Sigmoid colon (tissue), 7 donors: ENCODE results near the gene CDK5R1. TPM values are rescaled to one million over a fixed set of nuclear protein-coding genes. Genes with fewer than 3 reads are reported as not detected.

Experiments used
- DNase-seq: peaks from one replicate; pipeline ENCODE4 v3.0.0-alpha.2; 2019
- H3K27ac ChIP-seq, 4 donors: fragments of 200-600 bp; sonication (generic); one replicate each; pipeline ENCODE4 v1.5.1; 2016 to 2019; ENCODE audit warnings: mild to moderate bottlenecking in 1 of 4
- H3K27me3 ChIP-seq, 3 donors: fragments of 200-600 bp; sonication (generic); one replicate each; pipeline ENCODE4 v1.5.1; 2019; ENCODE audit warnings: mild to moderate bottlenecking in 1 of 3
- H3K36me3 ChIP-seq, 4 donors: fragments of 200-600 bp; sonication (generic); one replicate each; pipeline ENCODE4 v1.5.1; 2016 to 2019
- H3K4me1 ChIP-seq, 4 donors: fragments of 200-600 bp; sonication (generic); one replicate each; pipeline ENCODE4 v1.5.1; 2017 to 2019
- H3K4me3 ChIP-seq, 4 donors: fragments of 200-600 bp; sonication (generic); one replicate each; pipeline ENCODE4 v1.5.1; 2017 to 2019; ENCODE audit warnings: mild to moderate bottlenecking in 2 of 4, moderate library complexity in 1 of 4
- H3K9me3 ChIP-seq, 4 donors: fragments of 200-600 bp in 3 of 4; sonication (generic) in 3 of 4; one replicate each; pipeline versions ENCODE4 v1.5.1 to v1.6.1; 2013 to 2019
- CTCF ChIP-seq, 4 experiments: fragments of 450-650 bp in 3 of 4; fragments of 200-600 bp in 1 of 4; IDR thresholded peaks; one replicate each; pipeline ENCODE4 v1.5.1; 2016 to 2019; ENCODE audit warnings: antibody characterized with exemption in 4 of 4, mild to moderate bottlenecking in 3 of 4, moderate library complexity in 2 of 4
- EP300 ChIP-seq, 4 donors: sonication (generic); formaldehyde crosslinking; IDR thresholded peaks; one replicate each; pipeline ENCODE4 v1.6.1; 2017; ENCODE audit warnings: antibody characterized with exemption in 4 of 4
- POLR2A ChIP-seq, 2 donors: fragments of 450-650 bp; IDR thresholded peaks; one replicate each; pipeline ENCODE4 v1.6.1; 2016; ENCODE audit warnings: antibody characterized with exemption in 2 of 2, mild to moderate bottlenecking in 2 of 2, moderate library complexity in 2 of 2
- POLR2AphosphoS5 ChIP-seq, 4 donors: sonication (generic); formaldehyde crosslinking; IDR thresholded peaks; one replicate each; pipeline ENCODE4 v1.6.1; 2017; ENCODE audit warnings: antibody characterized with exemption in 4 of 4
- WGBS, 2 donors: extraction: QIAGEN DNeasy Blood & Tissue Kit; methylation state at CpG; one replicate each; pipeline ENCODE4 v1.1.7; 2013; 5-methylcytosine and 5-hydroxymethylcytosine counted together
- intact Hi-C: fragments of 100-400 bp; cut with DNase I; formaldehyde crosslinking; loops from one replicate; pipeline ENCODE4 v1.15.1; 2023
- polyA plus RNA-seq, 3 donors: library from polyadenylated mRNA; stranded (reverse); fragments of 200-250 nt; gene quantifications; one replicate each; pipeline ENCODE4 v1.2.3, GENCODE V29; 2013
- total RNA-seq, 4 donors: library from RNA; depleted of rRNA; stranded (reverse); fragments of >200 nt; gene quantifications; one replicate each; pipeline ENCODE4 v1.1.0, GENCODE V29; 2016
- donor health status: healthy with polysubstance abuse.
- donor health status: Bipolar disorder and iron deficiency.
- donor health status: healthy.

The CDK5R1 gene
- total and polyA plus RNA-seq, 7 donors = under 0.01 to 3.8 (median 1.1) TPM

GRCh38 chr17:32492648-32493289 is 6.0 kb downstream of the CDK5R1 start:
- intact Hi-C loops = no loop called here
- WGBS, 2 donors = 86 to 93% methylated on average over 7 of the region's 7 CpGs
- H3K27ac ChIP-seq = no peak overlapping the region

DNA sequence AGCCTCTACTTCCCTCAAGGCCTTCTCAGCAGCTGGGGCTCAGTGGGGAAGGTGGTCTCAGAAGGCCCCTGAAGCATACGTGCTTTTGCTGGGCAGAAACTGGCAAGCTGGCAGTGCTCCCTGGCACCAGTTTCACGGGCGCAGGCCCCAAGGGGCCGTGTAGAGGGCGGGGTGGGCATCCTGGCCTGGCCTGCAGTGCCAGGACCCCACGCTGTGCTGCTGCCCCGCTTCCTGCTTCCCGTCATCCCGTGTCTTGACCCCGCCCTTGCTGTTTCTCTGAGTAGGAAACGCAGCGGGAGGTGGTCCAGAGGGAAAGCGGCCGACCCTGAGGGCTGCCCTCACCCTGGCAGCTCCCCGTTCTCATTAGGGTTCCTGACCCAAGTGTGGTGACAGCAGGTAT is 6.8 kb downstream of the CDK5R1 start:
- TF ChIP-seq POLR2AphosphoS5 (IDR thresholded peaks at IDR 0.05) = no peak
- no peak for TF ChIP-seq POLR2A (IDR thresholded peaks at IDR 0.05)
- TF ChIP-seq CTCF (IDR thresholded peaks at IDR 0.05) = no peak
- no peak for TF ChIP-seq EP300 (IDR thresholded peaks at IDR 0.05)
- intact Hi-C loops = no loop called here
- no peak overlapping the region for H3K4me3 ChIP-seq
- no peaks in the 10 kb centered on the region for H3K27me3 ChIP-seq
- DNase-seq = no peak
- no peaks in the 10 kb centered on the region for H3K9me3 ChIP-seq
- H3K4me1 ChIP-seq = peaks cover 0 to 15% (median 3%) of the 10 kb centered on the region in 4 donors
- 92% methylated on average over 15 of the region's 15 CpGs for WGBS, 2 donors
- H3K36me3 ChIP-seq = no peaks in the 10 kb centered on the region
- H3K27ac ChIP-seq = no peak overlapping the region

More at GRCh38 chr17:32492648-32493289, 6.0 kb downstream of the CDK5R1 start:
- no peaks in the 10 kb centered on the region for H3K36me3 ChIP-seq
- H3K27me3 ChIP-seq = no peaks in the 10 kb centered on the region
- no peak overlapping the region for H3K4me3 ChIP-seq
- no peak for DNase-seq
- no peak for TF ChIP-seq CTCF (IDR thresholded peaks at IDR 0.05)
- no peak for TF ChIP-seq POLR2AphosphoS5 (IDR thresholded peaks at IDR 0.05)
- TF ChIP-seq EP300 (IDR thresholded peaks at IDR 0.05) = no peak
- no peak for TF ChIP-seq POLR2A (IDR thresholded peaks at IDR 0.05)
- no peaks in the 10 kb centered on the region for H3K9me3 ChIP-seq
- H3K4me1 ChIP-seq = peaks cover 0 to 16% (median 5%) of the 10 kb centered on the region in 4 donors

DNA sequence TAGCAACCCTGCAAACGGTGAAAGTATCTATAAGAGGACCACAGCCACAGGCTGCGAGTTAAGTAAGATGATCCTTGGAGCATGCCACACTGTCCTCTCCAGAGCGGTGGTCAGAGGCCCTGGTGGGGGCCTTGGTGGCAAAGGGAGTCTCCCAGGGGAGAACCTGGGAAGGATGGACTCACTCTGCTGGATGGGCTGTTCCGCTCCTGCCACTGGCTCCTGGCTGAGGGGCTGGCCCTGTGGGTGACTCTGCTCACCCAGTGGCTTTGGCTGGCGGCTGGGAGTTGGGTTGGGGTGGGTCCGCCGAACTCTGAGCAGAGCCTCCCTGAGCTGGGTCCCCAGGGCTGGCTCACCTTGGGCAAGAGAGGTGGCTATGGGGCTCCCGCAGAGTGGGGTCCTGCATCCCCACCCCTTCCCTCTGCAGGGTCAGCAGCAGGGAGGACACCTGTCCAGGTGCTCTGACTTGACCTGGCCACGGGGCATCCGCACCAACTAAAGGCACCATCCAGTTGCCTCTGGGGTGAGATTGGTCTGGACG is 7.3 kb downstream of the CDK5R1 start:
- Histone ChIP-seq H3K36me3 (no peaks in the 10 kb centered on the region), H3K27me3 (no peaks in the 10 kb centered on the region), H3K27ac (no peak overlapping the region), H3K9me3 (no peaks in the 10 kb centered on the region), H3K4me1 (peaks cover 0 to 15% (median 3%) of the 10 kb centered on the region in 4 donors), H3K4me3 (no peak overlapping the region)
- TF ChIP-seq CTCF (IDR thresholded peaks at IDR 0.05) = no peak
- no peak for TF ChIP-seq POLR2A (IDR thresholded peaks at IDR 0.05)
- TF ChIP-seq EP300 (IDR thresholded peaks at IDR 0.05) = no peak
- no peak for TF ChIP-seq POLR2AphosphoS5 (IDR thresholded peaks at IDR 0.05)
- DNase-seq = no peak
- 95 to 97% methylated on average over 11 of the region's 11 CpGs for WGBS, 2 donors
- intact Hi-C loops = no loop called here

DNA sequence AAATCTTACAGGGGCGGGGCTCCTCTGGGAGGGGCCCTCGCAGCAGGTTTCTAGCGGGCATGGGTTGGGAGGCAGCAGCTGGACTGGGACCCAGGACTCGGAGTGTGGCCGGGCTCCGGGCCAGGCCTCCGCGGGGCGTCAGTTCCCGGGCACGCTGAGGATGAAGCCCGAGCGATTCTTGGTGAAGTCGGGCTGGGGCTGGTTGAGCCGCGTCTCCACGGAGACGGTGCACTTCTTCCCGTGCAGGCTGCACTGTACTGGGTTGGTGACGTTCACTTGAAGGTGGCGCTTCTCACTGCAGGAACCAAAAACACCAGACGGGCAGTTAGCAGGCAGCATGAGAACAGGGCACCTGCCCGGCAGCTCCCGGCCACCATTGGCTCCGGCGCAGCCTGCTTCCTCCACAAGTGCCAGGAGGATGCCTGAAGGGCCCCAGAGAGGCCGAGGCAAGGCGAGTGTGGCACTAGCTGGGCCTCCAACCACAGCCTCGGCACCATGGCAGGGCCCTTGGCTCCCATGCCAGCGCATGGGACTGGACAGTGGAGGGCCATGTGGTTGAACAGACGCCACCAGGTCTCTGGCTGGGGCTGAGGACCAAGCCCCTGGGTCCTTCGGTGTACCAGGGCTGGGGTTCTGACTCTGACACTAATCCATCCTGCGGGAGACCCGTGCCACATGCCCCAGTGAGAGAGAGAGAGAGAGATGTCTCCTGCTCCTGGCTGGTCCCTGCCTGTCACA is 8.0 kb downstream of the CDK5R1 start:
- Histone ChIP-seq H3K27me3 (no peaks in the 10 kb centered on the region), H3K27ac (no peak overlapping the region), H3K36me3 (no peaks in the 10 kb centered on the region), H3K4me1 (peaks cover 0 to 15% (median 3%) of the 10 kb centered on the region in 4 donors), H3K4me3 (no peak overlapping the region), H3K9me3 (no peaks in the 10 kb centered on the region)
- intact Hi-C loops = no loop called here
- WGBS, 2 donors = 86 to 90% methylated on average over 34 of the region's 34 CpGs
- TF ChIP-seq EP300 (IDR thresholded peaks at IDR 0.05) (no peak), POLR2AphosphoS5 (IDR thresholded peaks at IDR 0.05) (no peak), POLR2A (IDR thresholded peaks at IDR 0.05) (no peak), CTCF (IDR thresholded peaks at IDR 0.05) (no peak)
- DNase-seq = no peak
